ENCODE results near the gene OR7A17. TPM values are rescaled to one million over a fixed set of nuclear protein-coding genes. Genes with fewer than 3 reads are reported as not detected.

Gene OR7A17
- total RNA-seq, 1 experiment from 2014 or later = not detected

- intact Hi-C loops (cut with micrococcal nuclease; ENCODE audit: unreplicated experiment) (no loop called here), in situ Hi-C loops (cut with HindIII; ENCODE audit: low pct_unique_long_range_greater_than_20kb, low sequenced_read_pairs) (no loop called here)
- Histone ChIP-seq H3K27ac (ENCODE audit: low read length) (no peak overlapping the region), H3K27me3 (ENCODE audit: control insufficient read depth, insufficient read depth, low read length) (no peaks in the 10 kb centered on the region), H3K36me3 (ENCODE audit: control insufficient read depth, insufficient read depth, low read length) (no peaks in the 10 kb centered on the region), H3K4me3 (ENCODE audit: low read depth in 2 of 2, low read length in 2 of 2) (no peak overlapping the region), H3K4me1 (ENCODE audit: control insufficient read depth, insufficient read depth, low read length) (no peaks in the 10 kb centered on the region), H3K9me3 (ENCODE audit: control insufficient read depth, insufficient read depth, low read depth, low read length) (no peaks in the 10 kb centered on the region)
- TF ChIP-seq, protein P1, sequence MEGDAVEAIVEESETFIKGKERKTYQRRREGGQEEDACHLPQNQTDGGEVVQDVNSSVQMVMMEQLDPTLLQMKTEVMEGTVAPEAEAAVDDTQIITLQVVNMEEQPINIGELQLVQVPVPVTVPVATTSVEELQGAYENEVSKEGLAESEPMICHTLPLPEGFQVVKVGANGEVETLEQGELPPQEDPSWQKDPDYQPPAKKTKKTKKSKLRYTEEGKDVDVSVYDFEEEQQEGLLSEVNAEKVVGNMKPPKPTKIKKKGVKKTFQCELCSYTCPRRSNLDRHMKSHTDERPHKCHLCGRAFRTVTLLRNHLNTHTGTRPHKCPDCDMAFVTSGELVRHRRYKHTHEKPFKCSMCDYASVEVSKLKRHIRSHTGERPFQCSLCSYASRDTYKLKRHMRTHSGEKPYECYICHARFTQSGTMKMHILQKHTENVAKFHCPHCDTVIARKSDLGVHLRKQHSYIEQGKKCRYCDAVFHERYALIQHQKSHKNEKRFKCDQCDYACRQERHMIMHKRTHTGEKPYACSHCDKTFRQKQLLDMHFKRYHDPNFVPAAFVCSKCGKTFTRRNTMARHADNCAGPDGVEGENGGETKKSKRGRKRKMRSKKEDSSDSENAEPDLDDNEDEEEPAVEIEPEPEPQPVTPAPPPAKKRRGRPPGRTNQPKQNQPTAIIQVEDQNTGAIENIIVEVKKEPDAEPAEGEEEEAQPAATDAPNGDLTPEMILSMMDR (IDR thresholded peaks at IDR 0.05) = no peak
- TF ChIP-seq TCF7L2 (IDR thresholded peaks at IDR 0.05; ENCODE audit: low read depth, low read length) = no peak
- no peak for TF ChIP-seq POLR2AphosphoS5 (IDR thresholded peaks at IDR 0.05; ENCODE audit: low read depth, low read length)
- TF ChIP-seq REST (IDR thresholded peaks at IDR 0.05; ENCODE audit: insufficient read depth in 1 of 2, low read depth in 2 of 2, low read length in 1 of 2) = no peak
- TF ChIP-seq SIN3A (IDR thresholded peaks at IDR 0.05; ENCODE audit: borderline replicate concordance, insufficient read depth, low read depth, low read length) = no peak
- ATAC-seq = no peak
- DNase-seq (ENCODE audit: low read depth, low spot score) = no peak
- CTCF ChIA-PET = no interaction called here
- BruUV-seq (replicated peaks) = no TSS peak
- POLR2A ChIA-PET = no interaction called here
Observed at GRCh38 chr19:14843578-14843977, 42.4 kb downstream of the OR7A17 start.

DNA sequence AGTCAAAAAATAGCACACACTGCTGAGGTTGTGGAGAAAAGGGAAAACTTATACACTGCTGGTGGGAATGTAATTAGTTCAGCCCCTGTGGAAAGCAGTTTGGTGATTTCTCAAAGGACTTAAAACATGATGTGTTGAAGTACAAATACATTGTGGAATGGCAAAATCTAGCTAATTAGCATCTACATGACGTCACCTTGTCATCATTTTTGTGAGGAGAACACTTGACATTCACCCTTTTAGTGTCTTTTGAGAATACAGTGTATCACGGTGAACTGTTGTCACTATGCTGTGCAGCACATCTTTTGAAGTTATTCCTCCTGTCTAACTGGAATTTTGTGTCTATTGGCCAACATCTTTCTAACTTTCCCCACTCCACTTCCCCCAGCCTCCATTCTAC lies 42.8 kb downstream of the OR7A17 start:
- POLR2A ChIA-PET = no interaction called here
- CTCF ChIA-PET = no interaction called here
- no peak overlapping the region for H3K27ac ChIP-seq (ENCODE audit: low read length)
- intact Hi-C loops (cut with micrococcal nuclease; ENCODE audit: unreplicated experiment) (no loop called here), in situ Hi-C loops (cut with HindIII; ENCODE audit: low pct_unique_long_range_greater_than_20kb, low sequenced_read_pairs) (no loop called here)
- ATAC-seq = no peak
- BruUV-seq (replicated peaks) = no TSS peak
- TF ChIP-seq, protein P1 (IDR thresholded peaks at IDR 0.05) = no peak
- TF ChIP-seq REST (IDR thresholded peaks at IDR 0.05; ENCODE audit: insufficient read depth in 1 of 2, low read depth in 2 of 2, low read length in 1 of 2) (no peak), TCF7L2 (IDR thresholded peaks at IDR 0.05; ENCODE audit: low read depth, low read length) (no peak), POLR2AphosphoS5 (IDR thresholded peaks at IDR 0.05; ENCODE audit: low read depth, low read length) (no peak), SIN3A (IDR thresholded peaks at IDR 0.05; ENCODE audit: borderline replicate concordance, insufficient read depth, low read depth, low read length) (no peak)
- DNase-seq (ENCODE audit: low read depth, low spot score) = no peak
- H3K27me3 ChIP-seq (ENCODE audit: control insufficient read depth, insufficient read depth, low read length) = no peaks in the 10 kb centered on the region
- no peaks in the 10 kb centered on the region for H3K9me3 ChIP-seq (ENCODE audit: control insufficient read depth, insufficient read depth, low read depth, low read length)
- H3K4me1 ChIP-seq (ENCODE audit: control insufficient read depth, insufficient read depth, low read length) = no peaks in the 10 kb centered on the region
- H3K36me3 ChIP-seq (ENCODE audit: control insufficient read depth, insufficient read depth, low read length) = no peaks in the 10 kb centered on the region
- H3K4me3 ChIP-seq (ENCODE audit: low read depth in 2 of 2, low read length in 2 of 2) = no peak overlapping the region

Data from Panc1 (cell line).